SK-N-SH treated with all-trans-retinoic acid at 6 μM for 48 hours (cell line): ENCODE data around the gene STK40.

ENCODE experiments used
- ATAC-seq: fragments of 200-7000 bp; cut with Tn5 transposase; 3 replicates; pipeline ENCODE4 v1.9.1; 2020; ENCODE audit warnings: mild to moderate bottlenecking, moderate library complexity
- BACH2 ChIP-seq: fragments of 250-450 bp; sonication (Bioruptor Pico); IDR thresholded peaks from 2 replicates; pipeline ENCODE4 v1.9.0; 2021; ENCODE audit warnings: mild to moderate bottlenecking, borderline replicate concordance
- CSDC2 ChIP-seq: fragments of 250-450 bp; sonication (Bioruptor Pico); IDR thresholded peaks from 2 replicates; pipeline ENCODE4 v1.5.0; 2020; ENCODE audit warnings: mild to moderate bottlenecking, moderate library complexity
- ESRRG ChIP-seq: fragments of 250-450 bp; sonication (Bioruptor Pico); IDR thresholded peaks from 2 replicates; pipeline ENCODE4 v1.6.1; 2021; ENCODE audit warnings: mild to moderate bottlenecking
- GLIS3 ChIP-seq: fragments of 250-450 bp; sonication (Bioruptor Pico); IDR thresholded peaks from 2 replicates; pipeline ENCODE4 v1.5.0; 2020; ENCODE audit warnings: mild to moderate bottlenecking, moderate library complexity
- ISL1 ChIP-seq: fragments of 250-450 bp; sonication (Bioruptor Pico); IDR thresholded peaks from 2 replicates; pipeline ENCODE4 v2.1.2; 2022; ENCODE audit warnings: mild to moderate bottlenecking, moderate library complexity
- OSR1 ChIP-seq: fragments of 250-450 bp; sonication (Bioruptor Pico); IDR thresholded peaks from 2 replicates; pipeline ENCODE4 v1.8.0; 2022; ENCODE audit warnings: moderate library complexity, mild to moderate bottlenecking, inconsistent platforms
- POU6F1 ChIP-seq: fragments of 250-450 bp; sonication (Bioruptor Pico); IDR thresholded peaks from 2 replicates; pipeline ENCODE4 v1.8.0; 2021; ENCODE audit warnings: low read depth, mild to moderate bottlenecking, moderate library complexity, borderline replicate concordance
- PPARA ChIP-seq: fragments of 250-450 bp; sonication (Bioruptor Pico); IDR thresholded peaks from 2 replicates; pipeline ENCODE4 v1.5.0; 2020; ENCODE audit warnings: mild to moderate bottlenecking, borderline replicate concordance
- RARB ChIP-seq: fragments of 250-450 bp; sonication (Bioruptor Pico); IDR thresholded peaks from 2 replicates; pipeline ENCODE4 v1.8.0; 2021; ENCODE audit warnings: mild to moderate bottlenecking, moderate library complexity
- SNAI2 ChIP-seq: fragments of 250-450 bp; sonication (Bioruptor Pico); IDR thresholded peaks from 2 replicates; pipeline ENCODE4 v1.5.0; 2020; ENCODE audit warnings: mild to moderate bottlenecking, moderate library complexity
- TCF4 ChIP-seq: fragments of 250-450 bp; sonication (Bioruptor Pico); IDR thresholded peaks from 2 replicates; pipeline ENCODE4 v1.8.0; 2021; ENCODE audit warnings: mild to moderate bottlenecking, moderate library complexity, borderline replicate concordance
- TSHZ2 ChIP-seq: fragments of 250-450 bp; sonication (Bioruptor Pico); IDR thresholded peaks from 2 replicates; pipeline ENCODE4 v1.5.0; 2020; ENCODE audit warnings: mild to moderate bottlenecking, moderate library complexity
- ZC3H10 ChIP-seq: fragments of 250-450 bp; sonication (Bioruptor Pico); IDR thresholded peaks from 2 replicates; pipeline ENCODE4 v1.5.1; 2021; ENCODE audit warnings: mild to moderate bottlenecking, moderate library complexity
- ZFP3 ChIP-seq: fragments of 250-450 bp; sonication (Bioruptor Pico); IDR thresholded peaks from 2 replicates; pipeline ENCODE4 v1.5.0; 2020; ENCODE audit warnings: mild to moderate bottlenecking, moderate library complexity
- ZFP30 ChIP-seq: fragments of 450-650 bp; formaldehyde crosslinking; IDR thresholded peaks from 2 replicates; pipeline ENCODE4 v1.5.0; 2022; ENCODE audit warnings: mild to moderate bottlenecking, moderate library complexity
- ZNF565 ChIP-seq: fragments of 450-650 bp; formaldehyde crosslinking; conservative IDR thresholded peaks from 2 replicates; pipeline ENCODE4 v1.5.0; 2020; ENCODE audit warnings: low read depth, mild to moderate bottlenecking, moderate library complexity
- ZNF8 ChIP-seq: fragments of 450-650 bp; formaldehyde crosslinking; IDR thresholded peaks from 2 replicates; pipeline ENCODE4 v1.5.0; 2020; ENCODE audit warnings: mild to moderate bottlenecking, moderate library complexity
- TF ChIP-seq, protein P1 (sequence below): fragments of 250-450 bp; sonication (Bioruptor Pico); IDR thresholded peaks from 2 replicates; pipeline ENCODE4 v1.5.1; 2020; ENCODE audit warnings: low read depth, mild to moderate bottlenecking, moderate library complexity
- TF ChIP-seq, protein P2 (sequence below): fragments of 250-450 bp; sonication (Bioruptor Pico); IDR thresholded peaks from 2 replicates; pipeline ENCODE4 v1.5.1; 2021; ENCODE audit warnings: mild to moderate bottlenecking, moderate library complexity
- TF ChIP-seq, protein P3 (sequence below): fragments of 250-450 bp; sonication (Bioruptor Pico); IDR thresholded peaks from 2 replicates; pipeline ENCODE4 v1.8.0; 2020; ENCODE audit warnings: mild to moderate bottlenecking, moderate library complexity, borderline replicate concordance

Gene STK40

DNA sequence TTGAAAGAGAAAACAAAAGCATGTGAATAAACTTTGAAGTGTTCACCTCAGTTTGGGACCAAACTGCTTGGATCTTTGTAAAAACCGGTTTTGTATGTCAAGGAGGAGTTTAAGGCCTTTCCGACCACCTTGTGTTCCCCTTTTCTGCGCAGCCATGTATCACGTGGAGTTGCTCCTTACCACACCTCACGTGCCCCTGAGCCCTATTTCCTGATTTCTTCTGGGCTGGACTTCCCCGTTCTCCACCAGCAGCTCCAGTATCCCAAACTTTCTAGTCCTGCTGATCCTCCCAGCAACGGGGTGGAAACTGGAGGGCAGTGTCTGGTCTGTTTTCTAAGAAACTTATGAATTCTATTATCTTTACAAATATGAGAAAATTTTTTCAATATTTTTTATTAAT is 81.2 kb downstream of the STK40 start:
- ATAC-seq, result no peak
- TF ChIP-seq TCF4 (CRISPR knock-in tag) (no peak), ZFP3 (CRISPR knock-in tag) (no peak)
- TF ChIP-seq, protein P1, sequence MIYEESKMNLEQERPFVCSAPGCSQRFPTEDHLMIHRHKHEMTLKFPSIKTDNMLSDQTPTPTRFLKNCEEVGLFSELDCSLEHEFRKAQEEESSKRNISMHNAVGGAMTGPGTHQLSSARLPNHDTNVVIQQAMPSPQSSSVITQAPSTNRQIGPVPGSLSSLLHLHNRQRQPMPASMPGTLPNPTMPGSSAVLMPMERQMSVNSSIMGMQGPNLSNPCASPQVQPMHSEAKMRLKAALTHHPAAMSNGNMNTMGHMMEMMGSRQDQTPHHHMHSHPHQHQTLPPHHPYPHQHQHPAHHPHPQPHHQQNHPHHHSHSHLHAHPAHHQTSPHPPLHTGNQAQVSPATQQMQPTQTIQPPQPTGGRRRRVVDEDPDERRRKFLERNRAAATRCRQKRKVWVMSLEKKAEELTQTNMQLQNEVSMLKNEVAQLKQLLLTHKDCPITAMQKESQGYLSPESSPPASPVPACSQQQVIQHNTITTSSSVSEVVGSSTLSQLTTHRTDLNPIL (CRISPR knock-in tag), result no peak

DNA sequence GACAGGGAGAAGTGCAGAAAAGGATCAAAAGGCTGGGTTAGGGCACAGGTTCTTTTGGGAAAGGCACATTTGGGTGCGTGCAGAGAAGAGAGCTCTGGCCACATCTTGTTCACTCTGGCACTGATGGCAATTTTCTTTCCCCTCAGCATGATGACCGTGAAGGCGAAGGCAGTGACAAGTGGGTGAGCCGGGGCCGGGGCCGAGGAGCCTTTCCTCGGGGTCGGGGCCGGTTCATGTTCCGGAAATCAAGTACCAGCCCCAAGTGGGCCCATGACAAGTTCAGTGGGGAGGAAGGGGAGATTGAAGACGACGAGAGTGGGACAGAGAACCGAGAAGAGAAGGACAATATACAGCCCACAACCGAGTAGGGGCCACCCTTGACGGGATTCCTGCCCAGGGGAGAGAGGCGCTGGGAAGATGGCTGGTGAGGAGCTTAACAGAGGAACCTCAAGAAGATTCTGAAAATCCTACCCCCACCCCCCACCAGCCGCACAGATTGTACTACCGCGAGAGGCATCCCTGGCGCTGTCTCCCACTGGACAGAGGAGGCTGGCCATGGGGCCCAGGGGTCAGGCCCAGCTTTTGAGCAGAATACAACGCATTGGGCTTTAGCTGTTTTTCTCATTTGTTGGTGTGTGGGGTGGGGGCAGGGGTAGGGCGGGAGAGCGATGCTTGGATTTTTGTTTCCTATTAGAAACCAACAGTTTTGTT is 81.9 kb downstream of the STK40 start:
- no peak for TF ChIP-seq RARB (CRISPR knock-in tag)
- no peak for TF ChIP-seq GLIS3 (CRISPR knock-in tag)
- no peak for TF ChIP-seq OSR1 (CRISPR knock-in tag)
- no peak for TF ChIP-seq SNAI2 (CRISPR knock-in tag)
- no peak for TF ChIP-seq ZNF8 (CRISPR knock-in tag)
- TF ChIP-seq, protein P1 (CRISPR knock-in tag), result no peak
- TF ChIP-seq, protein P2, sequence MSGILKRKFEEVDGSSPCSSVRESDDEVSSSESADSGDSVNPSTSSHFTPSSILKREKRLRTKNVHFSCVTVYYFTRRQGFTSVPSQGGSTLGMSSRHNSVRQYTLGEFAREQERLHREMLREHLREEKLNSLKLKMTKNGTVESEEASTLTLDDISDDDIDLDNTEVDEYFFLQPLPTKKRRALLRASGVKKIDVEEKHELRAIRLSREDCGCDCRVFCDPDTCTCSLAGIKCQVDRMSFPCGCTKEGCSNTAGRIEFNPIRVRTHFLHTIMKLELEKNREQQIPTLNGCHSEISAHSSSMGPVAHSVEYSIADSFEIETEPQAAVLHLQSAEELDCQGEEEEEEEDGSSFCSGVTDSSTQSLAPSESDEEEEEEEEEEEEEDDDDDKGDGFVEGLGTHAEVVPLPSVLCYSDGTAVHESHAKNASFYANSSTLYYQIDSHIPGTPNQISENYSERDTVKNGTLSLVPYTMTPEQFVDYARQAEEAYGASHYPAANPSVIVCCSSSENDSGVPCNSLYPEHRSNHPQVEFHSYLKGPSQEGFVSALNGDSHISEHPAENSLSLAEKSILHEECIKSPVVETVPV (CRISPR knock-in tag), result no peak
- TF ChIP-seq, protein P3, sequence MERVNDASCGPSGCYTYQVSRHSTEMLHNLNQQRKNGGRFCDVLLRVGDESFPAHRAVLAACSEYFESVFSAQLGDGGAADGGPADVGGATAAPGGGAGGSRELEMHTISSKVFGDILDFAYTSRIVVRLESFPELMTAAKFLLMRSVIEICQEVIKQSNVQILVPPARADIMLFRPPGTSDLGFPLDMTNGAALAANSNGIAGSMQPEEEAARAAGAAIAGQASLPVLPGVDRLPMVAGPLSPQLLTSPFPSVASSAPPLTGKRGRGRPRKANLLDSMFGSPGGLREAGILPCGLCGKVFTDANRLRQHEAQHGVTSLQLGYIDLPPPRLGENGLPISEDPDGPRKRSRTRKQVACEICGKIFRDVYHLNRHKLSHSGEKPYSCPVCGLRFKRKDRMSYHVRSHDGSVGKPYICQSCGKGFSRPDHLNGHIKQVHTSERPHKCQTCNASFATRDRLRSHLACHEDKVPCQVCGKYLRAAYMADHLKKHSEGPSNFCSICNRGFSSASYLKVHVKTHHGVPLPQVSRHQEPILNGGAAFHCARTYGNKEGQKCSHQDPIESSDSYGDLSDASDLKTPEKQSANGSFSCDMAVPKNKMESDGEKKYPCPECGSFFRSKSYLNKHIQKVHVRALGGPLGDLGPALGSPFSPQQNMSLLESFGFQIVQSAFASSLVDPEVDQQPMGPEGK, result no peak
- no peak for TF ChIP-seq POU6F1 (CRISPR knock-in tag)
- no peak for TF ChIP-seq BACH2 (CRISPR knock-in tag)
- no peak for TF ChIP-seq ISL1 (CRISPR knock-in tag)
- no peak for TF ChIP-seq ZFP3 (CRISPR knock-in tag)
- TF ChIP-seq ZFP30 (CRISPR knock-in tag), result no peak
- TF ChIP-seq PPARA (CRISPR knock-in tag), result no peak
- no peak for TF ChIP-seq ZC3H10 (CRISPR knock-in tag)
- no peak for TF ChIP-seq CSDC2 (CRISPR knock-in tag)
- TF ChIP-seq ZNF565 (CRISPR knock-in tag), result no peak
- TF ChIP-seq ESRRG (CRISPR knock-in tag), result no peak
- no peak for TF ChIP-seq TSHZ2 (CRISPR knock-in tag)
- no peak for ATAC-seq

- TF ChIP-seq TSHZ2 (CRISPR knock-in tag) (no peak), BACH2 (CRISPR knock-in tag) (no peak), ISL1 (CRISPR knock-in tag) (no peak), POU6F1 (CRISPR knock-in tag) (no peak)
Observed at GRCh38 chr1:36303244-36303643, 82.5 kb downstream of the STK40 start.

More at GRCh38 chr1:36303244-36303643, 82.5 kb downstream of the STK40 start:
- no peak for ATAC-seq
